Measurements from ENCODE around the gene SPATA31E1. TPM values are rescaled to one million over a fixed set of nuclear protein-coding genes. Genes with fewer than 3 reads are reported as not detected.

The SPATA31E1 gene
- total and polyA plus RNA-seq, 8 donors: 0.04 TPM; not detected in 7

GRCh38 chr9:87888501-87888900 lies 5.8 kb downstream of the SPATA31E1 start:
- intact Hi-C loops (cut with DNase I): no loop called here
- Histone ChIP-seq H3K36me3 (no peaks in the 10 kb centered on the region), H3K9me3 (no peaks in the 10 kb centered on the region), H3K4me1 (no peaks in the 10 kb centered on the region), H3K27ac (no peak overlapping the region), H3K4me3 (no peak overlapping the region), H3K27me3 (no peaks in the 10 kb centered on the region)
- DNase-seq: peak in 1 of 4 donors; percentile 62
- TF ChIP-seq, protein P1, sequence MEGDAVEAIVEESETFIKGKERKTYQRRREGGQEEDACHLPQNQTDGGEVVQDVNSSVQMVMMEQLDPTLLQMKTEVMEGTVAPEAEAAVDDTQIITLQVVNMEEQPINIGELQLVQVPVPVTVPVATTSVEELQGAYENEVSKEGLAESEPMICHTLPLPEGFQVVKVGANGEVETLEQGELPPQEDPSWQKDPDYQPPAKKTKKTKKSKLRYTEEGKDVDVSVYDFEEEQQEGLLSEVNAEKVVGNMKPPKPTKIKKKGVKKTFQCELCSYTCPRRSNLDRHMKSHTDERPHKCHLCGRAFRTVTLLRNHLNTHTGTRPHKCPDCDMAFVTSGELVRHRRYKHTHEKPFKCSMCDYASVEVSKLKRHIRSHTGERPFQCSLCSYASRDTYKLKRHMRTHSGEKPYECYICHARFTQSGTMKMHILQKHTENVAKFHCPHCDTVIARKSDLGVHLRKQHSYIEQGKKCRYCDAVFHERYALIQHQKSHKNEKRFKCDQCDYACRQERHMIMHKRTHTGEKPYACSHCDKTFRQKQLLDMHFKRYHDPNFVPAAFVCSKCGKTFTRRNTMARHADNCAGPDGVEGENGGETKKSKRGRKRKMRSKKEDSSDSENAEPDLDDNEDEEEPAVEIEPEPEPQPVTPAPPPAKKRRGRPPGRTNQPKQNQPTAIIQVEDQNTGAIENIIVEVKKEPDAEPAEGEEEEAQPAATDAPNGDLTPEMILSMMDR (IDR thresholded peaks at IDR 0.05): no peak
- ATAC-seq: no peak

DNA sequence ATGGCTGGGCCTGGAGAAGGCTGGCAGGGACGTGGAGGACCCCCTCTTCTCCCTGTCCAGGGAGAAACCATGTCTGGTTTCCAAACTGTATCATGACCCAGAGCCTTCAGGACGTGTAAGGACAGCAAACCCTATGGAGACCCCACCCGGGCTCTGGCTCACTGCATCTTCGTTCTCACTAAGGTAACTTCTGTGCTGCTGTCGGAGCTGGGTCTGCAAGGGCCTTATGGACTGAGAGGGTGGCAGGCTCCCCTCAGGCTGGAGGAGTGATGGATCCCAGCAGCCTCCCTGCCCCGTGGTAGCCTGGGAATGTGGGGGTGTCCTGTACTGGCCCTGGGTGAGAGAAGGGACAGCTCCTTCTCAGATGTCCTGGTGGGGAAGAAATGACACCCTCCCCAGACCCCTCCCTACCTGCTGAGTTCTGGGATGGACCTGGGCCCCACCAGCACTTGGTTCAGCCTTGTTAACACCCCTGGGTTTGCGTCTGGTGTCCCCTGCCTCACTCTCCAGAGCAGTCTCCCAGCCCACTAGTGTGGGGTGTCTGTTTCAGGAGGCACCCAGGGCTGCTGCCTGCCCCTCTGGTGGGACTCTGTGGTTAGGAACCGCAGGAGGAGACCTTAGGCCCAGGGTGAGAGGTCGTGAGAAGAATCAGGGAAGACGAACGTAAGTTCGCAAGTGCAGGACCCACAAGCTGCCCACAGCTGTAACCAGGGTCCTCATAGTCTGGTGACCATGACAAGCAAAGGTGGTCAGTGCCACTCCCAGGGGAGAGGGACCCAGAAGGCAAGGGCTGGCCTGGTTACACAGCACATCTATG lies 6.6 kb downstream of the SPATA31E1 start:
- no peaks in the 10 kb centered on the region for H3K4me1 ChIP-seq

GRCh38 chr9:87889882-87890252 lies 7.2 kb downstream of the SPATA31E1 start:
- DNase-seq (peak in 1 of 4 donors; percentile 46), ATAC-seq (no peak)
- intact Hi-C loops (cut with DNase I): no loop called here
- H3K4me1 ChIP-seq: no peaks in the 10 kb centered on the region
- no peaks in the 10 kb centered on the region for H3K27me3 ChIP-seq
- H3K4me3 ChIP-seq: no peak overlapping the region
- H3K36me3 ChIP-seq: no peaks in the 10 kb centered on the region
- H3K27ac ChIP-seq: no peak overlapping the region
- H3K9me3 ChIP-seq: peaks cover 0 to 4% of the 10 kb centered on the region in 2 donors
- TF ChIP-seq, protein P1 (IDR thresholded peaks at IDR 0.05): no peak

More for the DNA sequence above, 6.6 kb downstream of the SPATA31E1 start:
- ATAC-seq (no peak), DNase-seq (peak in 1 of 4 donors; percentile 43)
- Histone ChIP-seq H3K4me3 (no peak overlapping the region), H3K27me3 (no peaks in the 10 kb centered on the region), H3K36me3 (no peaks in the 10 kb centered on the region), H3K27ac (no peak overlapping the region), H3K9me3 (peaks cover 0 to 4% of the 10 kb centered on the region in 2 donors)
- TF ChIP-seq, protein P1 (IDR thresholded peaks at IDR 0.05): no peak
- intact Hi-C loops (cut with DNase I): no loop called here

GRCh38 chr9:87890837-87891236 lies 8.2 kb downstream of the SPATA31E1 start:
- Histone ChIP-seq H3K36me3 (no peaks in the 10 kb centered on the region), H3K27me3 (no peaks in the 10 kb centered on the region), H3K4me3 (no peak overlapping the region), H3K4me1 (no peaks in the 10 kb centered on the region), H3K27ac (no peak overlapping the region), H3K9me3 (peaks cover 0 to 4% of the 10 kb centered on the region in 2 donors)
- TF ChIP-seq, protein P1 (IDR thresholded peaks at IDR 0.05): no peak
- ATAC-seq: no peak
- intact Hi-C loops (cut with DNase I): no loop called here
- no peak for DNase-seq

- no peaks in the 10 kb centered on the region for H3K4me1 ChIP-seq
- no peak for ATAC-seq
- intact Hi-C loops (cut with DNase I): no loop called here
- H3K27ac ChIP-seq: no peak overlapping the region
- peaks cover 0 to 4% of the 10 kb centered on the region in 2 donors for H3K9me3 ChIP-seq
- no peaks in the 10 kb centered on the region for H3K27me3 ChIP-seq
- TF ChIP-seq, protein P1 (IDR thresholded peaks at IDR 0.05): no peak
- H3K4me3 ChIP-seq: no peak overlapping the region
- H3K36me3 ChIP-seq: no peaks in the 10 kb centered on the region
- no peak for DNase-seq
Measured at GRCh38 chr9:87891754-87892153, 9.1 kb downstream of the SPATA31E1 start.
